Measurements from ENCODE around the gene RGS12. TPM values are rescaled to one million over a fixed set of nuclear protein-coding genes. Genes with fewer than 3 reads are reported as not detected.

Gene RGS12
- total and polyA plus RNA-seq, 10 donors = 7.5 to 36.2 (median 20.1) TPM

DNA sequence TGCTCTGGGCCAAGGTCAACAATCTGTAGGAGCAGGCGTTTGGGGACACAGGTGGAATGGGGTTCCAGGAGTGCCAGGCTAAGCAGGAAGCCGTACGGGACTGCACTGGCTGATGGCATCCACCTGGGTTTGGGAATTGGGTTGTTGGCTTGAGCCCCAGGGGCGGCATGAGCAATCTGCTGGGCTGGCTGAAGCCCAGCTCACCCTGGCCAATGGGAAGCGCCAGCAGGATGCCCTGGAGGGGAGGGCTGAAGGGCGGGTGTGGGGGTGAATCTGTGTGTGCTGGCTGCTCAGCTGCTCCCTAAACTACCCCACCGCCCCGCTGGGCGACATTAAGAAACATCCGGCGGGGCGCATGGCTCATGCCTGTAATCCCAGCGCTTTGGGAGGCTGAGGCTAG lies 8.9 kb upstream of the RGS12 start:
- no peak for TF ChIP-seq CTCF (IDR thresholded peaks at IDR 0.05 in 8 of 11, conservative IDR thresholded peaks at IDR 0.05 in 3 of 11)
- TF ChIP-seq POLR2AphosphoS5 (IDR thresholded peaks at IDR 0.05) = no peak
- H3K4me1 ChIP-seq = peaks cover 9 to 31% (median 21%) of the 10 kb centered on the region in 6 donors
- no peaks in the 10 kb centered on the region for H3K36me3 ChIP-seq
- 72 to 91% (median 90%) methylated on average over 12 to 13 of the region's 13 CpGs for WGBS, 5 donors
- no peak overlapping the region for H3K27ac ChIP-seq
- intact Hi-C loops (cut with DNase I; ENCODE audit: low total_unique reads) = loop anchor here (10.0 kb wide), 1 partner anchor 79 kb away; no protein-coding TSS in a partner anchor
- no peak for DNase-seq
- H3K27me3 ChIP-seq (replicated peaks in 1 of 7) = peaks cover 0 to 53% (median 0%) of the 10 kb centered on the region in 7 donors
- no peak overlapping the region for H3K4me3 ChIP-seq
- H3K9me3 ChIP-seq = peaks cover 0 to 15% (median 0%) of the 10 kb centered on the region in 8 donors

DNA sequence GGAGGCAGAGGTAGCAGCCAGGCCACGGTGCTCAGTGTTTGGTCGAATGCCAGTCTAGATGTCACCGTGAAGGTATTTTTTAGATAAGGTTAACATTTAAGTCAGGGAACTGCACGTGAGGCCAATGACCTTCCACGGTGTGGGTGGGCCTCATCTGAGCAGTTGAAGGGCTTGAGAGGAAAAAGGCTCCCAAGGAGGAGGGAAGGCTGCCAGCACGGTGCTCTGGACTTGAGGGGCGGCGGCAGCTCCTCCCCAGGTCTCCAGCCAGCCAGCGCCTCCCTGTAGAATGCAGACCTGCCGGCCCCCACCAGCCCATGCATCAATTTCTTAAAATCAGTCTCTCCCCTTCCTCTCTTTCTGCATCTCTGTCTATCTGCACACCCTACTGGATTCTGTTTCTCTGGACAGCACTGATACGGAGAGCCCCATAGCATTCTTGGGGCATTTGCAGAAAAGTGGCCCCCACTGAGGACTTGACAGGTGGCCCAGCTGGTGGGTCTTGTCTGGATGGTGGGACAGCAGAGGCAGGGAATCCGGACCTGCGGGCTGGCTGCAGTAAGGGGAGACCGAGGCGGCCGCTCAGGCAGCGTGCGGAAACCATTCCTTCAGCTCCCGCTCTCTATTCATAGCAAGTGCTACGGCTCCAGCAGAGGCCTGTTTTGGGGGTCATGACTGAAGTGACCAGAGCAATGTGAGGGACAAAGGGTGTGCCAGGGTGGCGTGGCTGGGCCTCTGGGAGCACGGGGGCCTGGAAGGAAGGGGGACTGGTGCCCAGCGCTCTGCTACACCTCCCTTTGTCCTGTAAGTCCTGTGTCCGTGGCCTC lies 7.9 kb upstream of the RGS12 start:
- Histone ChIP-seq H3K4me3 (peak overlapping the region in 1 of 8 donors; percentile 33), H3K27me3 (replicated peaks in 1 of 7) (peaks cover 0 to 55% (median 0%) of the 10 kb centered on the region in 7 donors), H3K9me3 (peaks cover 0 to 8% (median 0%) of the 10 kb centered on the region in 8 donors), H3K27ac (no peak overlapping the region), H3K36me3 (no peaks in the 10 kb centered on the region), H3K4me1 (peaks cover 9 to 33% (median 21%) of the 10 kb centered on the region in 6 donors)
- no peak for DNase-seq
- TF ChIP-seq CTCF (IDR thresholded peaks at IDR 0.05 in 8 of 11, conservative IDR thresholded peaks at IDR 0.05 in 3 of 11) (no peak), POLR2AphosphoS5 (IDR thresholded peaks at IDR 0.05) (no peak), POLR2A (IDR thresholded peaks at IDR 0.05) (no peak)
- intact Hi-C loops (cut with DNase I; ENCODE audit: low total_unique reads) = loop anchor here (10.0 kb wide), 1 partner anchor 80 kb away; no protein-coding TSS in a partner anchor
- 80 to 92% (median 86%) methylated on average over 22 to 24 of the region's 24 CpGs for WGBS, 5 donors

DNA sequence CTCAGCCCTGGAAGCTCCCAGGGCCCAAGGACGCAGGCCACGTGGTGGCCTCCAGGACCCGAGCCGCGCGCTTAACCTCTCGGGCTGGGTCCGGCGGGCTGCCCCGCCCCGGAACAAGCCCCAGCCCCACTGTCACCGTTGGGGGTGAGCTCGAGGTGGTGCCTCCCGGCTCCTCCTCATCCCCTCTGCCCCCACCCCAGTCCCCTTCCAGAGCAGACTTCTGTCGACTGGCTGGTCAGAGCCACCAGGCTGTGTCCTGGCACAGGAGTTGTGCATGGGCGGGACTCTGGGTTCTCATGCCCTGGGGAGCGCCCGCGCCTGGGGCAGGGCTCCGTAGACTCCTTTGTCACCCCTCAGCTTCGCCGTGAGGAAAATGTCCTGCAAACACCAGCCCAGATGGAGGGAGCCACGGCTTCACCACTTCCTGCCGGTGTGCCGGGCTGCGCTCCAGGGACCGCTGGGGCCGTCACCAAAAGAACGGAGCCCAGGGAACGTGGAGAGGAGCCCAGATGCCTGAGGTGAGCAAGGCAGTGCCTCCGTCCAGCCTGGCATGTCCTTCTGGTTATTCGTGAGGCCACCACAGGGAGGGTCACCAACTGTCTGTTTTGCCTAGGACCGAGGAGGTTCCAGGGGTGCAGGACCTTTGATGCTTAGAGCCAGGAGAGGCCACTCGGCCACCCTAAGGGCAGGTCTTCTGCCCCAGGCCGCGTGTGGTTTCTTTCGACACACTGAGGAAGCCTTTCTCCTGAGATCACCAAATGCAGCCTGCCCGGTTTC lies 7.1 kb upstream of the RGS12 start:
- TF ChIP-seq POLR2A (IDR thresholded peaks at IDR 0.05) (no peak), CTCF (IDR thresholded peaks at IDR 0.05 in 8 of 11, conservative IDR thresholded peaks at IDR 0.05 in 3 of 11) (no peak), POLR2AphosphoS5 (IDR thresholded peaks at IDR 0.05) (peak in 2 of 3 donors; percentile 12 to 37)
- Histone ChIP-seq H3K36me3 (no peaks in the 10 kb centered on the region), H3K27me3 (replicated peaks in 1 of 7) (peaks cover 0 to 61% (median 0%) of the 10 kb centered on the region in 7 donors), H3K9me3 (peaks cover 0 to 8% (median 0%) of the 10 kb centered on the region in 8 donors), H3K4me1 (peaks cover 9 to 33% (median 21%) of the 10 kb centered on the region in 6 donors), H3K4me3 (peak overlapping the region in 1 of 8 donors; percentile 33), H3K27ac (no peak overlapping the region)
- WGBS, 5 donors = 38 to 51% (median 44%) methylated on average over 21 to 38 of the region's 38 CpGs
- intact Hi-C loops (cut with DNase I; ENCODE audit: low total_unique reads) = loop anchor here (10.0 kb wide), 1 partner anchor 81 kb away; no protein-coding TSS in a partner anchor
- peak; percentile 85 for DNase-seq

All from spleen (tissue), 11 donors.